NCI-H2107 (cell line): ENCODE results near the gene LRP4.
A peak's percentile ranks its signal among the peaks of the same experiment; 100 is the strongest.

Experiments
- DNase-seq: peaks from one replicate; lab custom pipeline; 2025; lab: John Stamatoyannopoulos, UW

LRP4 gene

GRCh38 chr11:46918788-46919513 lies 601 bp upstream of the LRP4 start:
- DNase-seq: no peak

- DNase-seq: no peak
Observed at GRCh38 chr11:46917762-46918082, 628 bp downstream of the LRP4 start.

DNA sequence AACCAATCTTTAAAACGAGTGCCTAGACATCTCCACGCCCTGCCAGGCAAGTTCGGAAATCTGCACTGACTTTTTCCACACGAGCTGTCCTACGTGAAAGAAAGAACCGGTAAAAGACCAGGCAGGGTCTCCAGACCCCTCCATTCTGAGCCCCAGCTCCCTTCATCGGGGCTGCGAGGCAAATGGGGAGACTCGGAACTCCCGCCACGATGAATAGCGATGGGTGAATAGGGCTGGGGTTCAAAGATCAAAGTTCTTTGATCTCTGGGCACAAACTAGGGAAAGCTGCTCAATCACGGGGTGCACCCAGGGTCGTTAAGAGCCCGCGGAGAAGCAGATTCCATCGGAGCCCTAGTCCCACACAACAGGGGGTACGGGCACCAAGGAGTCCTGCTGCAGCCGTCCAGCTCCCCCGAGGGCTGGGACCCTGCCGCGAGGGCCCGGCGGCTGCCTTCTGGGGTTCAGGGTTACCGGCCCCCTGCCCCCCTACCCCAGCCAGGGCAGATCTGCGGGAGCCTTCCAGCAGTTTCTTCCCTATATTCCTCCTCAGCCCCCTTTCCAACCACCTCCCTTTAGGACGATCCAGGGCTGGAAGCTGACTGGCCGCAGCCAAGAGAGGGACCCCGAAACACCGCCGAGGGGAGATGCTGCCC lies 1.1 kb downstream of the LRP4 start:
- no peak for DNase-seq

GRCh38 chr11:46916286-46917108 lies 1.9 kb downstream of the LRP4 start:
- no peak for DNase-seq

DNA sequence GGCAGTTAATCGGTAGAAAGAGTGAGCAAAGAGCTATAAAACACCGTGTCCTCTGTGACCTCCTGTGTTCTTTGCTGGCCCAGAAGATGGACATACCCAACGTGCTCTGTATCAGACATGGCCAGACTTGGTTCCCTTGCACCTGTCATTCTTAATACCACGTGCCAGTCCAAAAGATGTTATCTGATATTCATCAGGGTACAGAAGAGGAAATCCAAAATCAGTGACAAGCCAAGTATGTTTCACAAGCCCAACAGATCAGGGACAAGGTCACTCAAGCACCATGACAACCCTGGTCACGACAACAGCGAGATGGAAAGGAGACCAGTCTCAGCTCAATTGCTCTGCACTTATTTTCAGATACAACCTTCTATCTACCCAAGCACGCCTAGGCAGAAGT lies 3.4 kb downstream of the LRP4 start:
- no peak for DNase-seq

- no peak for DNase-seq
Observed at GRCh38 chr11:46914363-46914762, 4.0 kb downstream of the LRP4 start.

DNA sequence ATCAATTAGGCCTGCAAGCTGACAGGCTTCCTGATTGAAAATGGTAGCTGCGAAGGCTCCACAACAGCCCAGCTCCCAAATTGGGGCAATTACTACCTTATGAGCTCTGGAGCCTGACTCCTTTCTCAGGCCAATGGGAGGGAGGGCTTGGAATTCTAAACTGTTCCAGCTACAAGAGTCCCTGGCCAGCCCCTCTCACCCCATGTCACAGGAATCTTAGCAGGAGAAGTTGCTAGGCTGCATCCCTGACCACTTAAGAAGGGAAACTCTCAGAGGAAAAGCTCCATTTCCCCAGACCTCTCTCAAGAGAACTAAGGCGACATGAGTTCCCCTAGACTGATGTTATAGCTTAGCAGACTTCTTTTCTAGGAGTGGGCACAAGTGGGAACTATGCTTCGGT lies 4.9 kb downstream of the LRP4 start:
- DNase-seq: no peak

DNA sequence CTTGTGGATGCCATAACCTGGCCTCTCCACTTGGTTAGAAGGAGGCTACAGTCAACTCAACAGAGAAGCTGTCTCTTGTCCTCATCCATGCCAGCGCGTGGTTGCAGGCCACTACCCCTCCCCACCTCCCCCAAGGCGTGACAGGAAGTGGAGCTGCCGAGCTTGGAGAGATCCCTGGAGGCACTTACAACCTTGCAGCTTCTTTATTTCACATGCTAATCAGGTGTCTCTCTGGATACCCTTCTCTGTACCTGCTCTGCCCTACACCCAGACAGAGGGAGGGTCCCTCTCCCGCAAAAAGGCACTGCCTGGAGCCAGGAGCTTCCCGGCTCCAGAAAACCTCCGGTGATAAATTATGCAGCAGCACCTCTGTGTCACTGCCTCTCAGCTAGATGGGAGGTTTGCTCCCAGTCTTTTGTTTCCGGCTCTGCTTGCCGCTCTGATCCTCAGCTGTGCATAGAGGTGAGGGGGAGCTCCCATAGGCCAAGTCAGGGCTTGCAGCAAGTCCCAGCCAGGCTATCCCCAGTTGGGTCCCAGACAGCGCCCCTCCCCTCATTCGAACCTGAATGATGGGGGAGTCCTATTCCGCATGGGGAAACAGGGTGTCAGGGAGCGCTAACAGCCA lies 5.7 kb downstream of the LRP4 start:
- peak; percentile 29 for DNase-seq

- DNase-seq: no peak
Observed at GRCh38 chr11:46907606-46908005, 10.7 kb downstream of the LRP4 start.

- no peak for DNase-seq
Observed at GRCh38 chr11:46906609-46907041, 11.7 kb downstream of the LRP4 start.

- DNase-seq: no peak
Observed at GRCh38 chr11:46905806-46906205, 12.5 kb downstream of the LRP4 start.

DNA sequence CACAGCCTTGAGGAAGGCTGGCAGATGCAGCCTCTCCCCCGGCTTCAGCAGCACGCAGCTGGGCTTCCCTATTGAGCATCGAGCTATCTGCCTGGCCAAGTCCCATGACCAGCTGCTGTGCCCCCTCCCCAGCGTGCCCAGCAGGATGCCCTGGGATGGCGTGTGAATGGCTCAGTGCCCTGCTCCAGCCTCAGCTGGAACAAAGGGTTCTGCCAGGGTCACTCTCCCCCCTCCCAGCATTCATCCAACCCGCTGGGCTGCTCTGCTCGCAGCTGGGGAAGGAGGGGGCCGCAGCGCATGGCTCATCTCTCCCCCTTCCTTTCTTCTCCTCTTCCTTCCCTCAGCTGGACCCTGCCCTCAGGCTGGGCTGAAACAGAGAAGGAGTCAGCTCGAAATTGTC lies 14.5 kb downstream of the LRP4 start:
- no peak for DNase-seq

- no peak for DNase-seq
Observed at GRCh38 chr11:46902694-46903093, 15.7 kb downstream of the LRP4 start.

DNA sequence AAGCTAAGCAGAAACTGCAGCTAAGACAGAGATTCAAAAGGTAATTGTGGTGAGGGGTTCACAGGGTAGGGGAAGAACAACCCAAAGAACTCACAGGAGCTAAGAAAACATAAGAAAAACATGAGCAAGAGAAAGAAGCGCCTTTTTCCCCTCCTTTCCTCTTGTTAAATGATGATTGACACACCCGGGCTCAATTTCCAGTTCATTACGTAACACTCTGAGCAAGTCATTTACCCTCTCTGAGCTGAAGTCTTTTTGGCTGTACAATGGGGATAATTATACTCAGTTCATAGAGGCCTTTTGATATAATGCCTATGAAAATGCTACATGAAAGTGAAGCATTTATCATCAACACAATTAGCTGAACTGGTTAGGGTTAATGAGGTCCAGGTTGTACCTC lies 17.2 kb downstream of the LRP4 start:
- no peak for DNase-seq

GRCh38 chr11:46900091-46900746 lies 18.1 kb downstream of the LRP4 start:
- DNase-seq: no peak

DNA sequence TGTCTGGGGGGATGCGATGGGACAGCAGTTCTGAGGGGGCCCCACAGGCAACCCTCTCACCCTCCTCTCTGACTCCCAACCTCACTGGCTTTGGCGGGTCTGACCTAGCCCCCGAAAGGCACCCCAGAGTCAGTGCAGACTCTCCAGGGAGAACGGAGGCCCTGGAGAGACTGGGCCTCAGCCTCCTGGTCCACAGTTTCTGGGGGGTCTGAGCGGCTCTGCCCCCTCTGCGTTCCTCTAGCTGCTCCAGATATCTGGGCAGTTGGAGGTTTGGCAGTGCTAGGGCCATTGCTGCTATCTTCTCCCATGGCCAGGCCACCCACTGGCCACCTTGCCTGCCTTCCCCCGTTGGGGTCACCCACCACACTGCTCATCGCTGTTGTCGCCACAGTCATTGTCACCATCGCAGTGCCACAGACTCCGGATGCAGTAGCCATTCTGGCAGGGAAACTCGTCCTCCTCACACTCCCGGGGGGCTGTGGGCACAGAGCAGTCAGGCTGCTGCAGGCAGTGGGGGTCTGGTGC lies 18.8 kb downstream of the LRP4 start:
- no peak for DNase-seq

- no peak for DNase-seq
Observed at GRCh38 chr11:46898396-46899095, 19.8 kb downstream of the LRP4 start.

- peak; percentile 37 for DNase-seq
Observed at GRCh38 chr11:46896719-46897406, 21.5 kb downstream of the LRP4 start.

GRCh38 chr11:46895821-46896220 lies 22.5 kb downstream of the LRP4 start:
- DNase-seq: no peak

DNA sequence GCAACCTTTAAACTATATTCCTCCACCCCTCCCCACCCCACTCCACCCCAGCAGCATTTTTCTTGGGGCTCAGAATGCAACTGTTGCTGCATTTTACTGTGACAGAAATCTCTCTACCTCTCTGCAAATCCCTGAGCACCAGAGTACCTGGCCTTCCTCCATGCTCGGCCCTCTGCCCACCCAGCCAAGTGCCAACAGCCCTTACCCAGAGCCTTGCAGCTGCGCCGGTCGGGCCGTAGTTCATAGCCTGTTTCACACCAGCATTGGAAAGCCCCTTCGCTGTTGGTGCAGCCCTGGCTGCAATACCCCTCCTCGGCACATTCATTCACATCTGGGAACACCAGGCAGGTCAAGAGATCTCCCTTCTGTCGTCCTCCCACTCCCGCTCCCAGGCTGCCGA lies 23.4 kb downstream of the LRP4 start:
- no peak for DNase-seq

- DNase-seq: no peak
Observed at GRCh38 chr11:46894506-46894905, 23.8 kb downstream of the LRP4 start.
